OCI-LY7 (cell line): ENCODE data around the gene PEX14.

Source experiments
- CTCF ChIP-seq: fragments of 200-600 bp; sonication (generic); conservative IDR thresholded peaks from 2 replicates; pipeline ENCODE4 v1.5.1; 2014; ENCODE audit warnings: mild to moderate bottlenecking, antibody characterized with exemption, low read length, moderate library complexity, mixed read lengths
- EZH2phosphoT487 ChIP-seq: fragments of 200-600 bp; sonication (generic); IDR thresholded peaks from 2 replicates; pipeline ENCODE4 v1.6.1; 2018; ENCODE audit warnings: low read depth, borderline replicate concordance, mild to moderate bottlenecking, mixed run types, antibody characterized with exemption, low read length, moderate library complexity, mixed read lengths

- TF ChIP-seq CTCF (peak; percentile 39; the same call in 1 of the 2 replicates), EZH2phosphoT487 (no peak)
Observed at GRCh38 chr1:10456048-10456447, 18.7 kb upstream of the PEX14 start.
